Endodermal cell (in vitro differentiated cells): ENCODE measurements around the gene SRGN. TPM values are rescaled to one million over a fixed set of nuclear protein-coding genes. Genes with fewer than 3 reads are reported as not detected.

Experiments used
- DNase-seq: peaks from one replicate; pipeline ENCODE4 v3.0.0-alpha.2; 2017
- H3K27ac ChIP-seq: 2 replicates; pipeline ENCODE4 v1.5.1; 2013; ENCODE audit warnings: mild to moderate bottlenecking, low read depth, low read length, moderate library complexity
- H3K27me3 ChIP-seq: 2 replicates; pipeline ENCODE4 v1.6.1; 2013; ENCODE audit warnings: mild to moderate bottlenecking, low read length, moderate library complexity; ENCODE audit not compliant: insufficient read depth, control insufficient read depth, poor library complexity, severe bottlenecking
- H3K36me3 ChIP-seq: 2 replicates; pipeline ENCODE4 v1.7.0; 2013; ENCODE audit warnings: mild to moderate bottlenecking, low read length, moderate library complexity; ENCODE audit not compliant: control insufficient read depth, insufficient read depth
- H3K4me1 ChIP-seq: one replicate; pipeline ENCODE4 v1.7.0; 2013; ENCODE audit warnings: low read length; ENCODE audit not compliant: control insufficient read depth, insufficient read depth
- H3K4me3 ChIP-seq: 2 replicates; pipeline ENCODE4 v1.5.1; 2013; ENCODE audit warnings: mild to moderate bottlenecking, low read length, moderate library complexity
- H3K9ac ChIP-seq: 2 replicates; pipeline ENCODE4 v1.6.1; 2013; ENCODE audit warnings: mild to moderate bottlenecking, low read length, moderate library complexity; ENCODE audit not compliant: poor library complexity, severe bottlenecking; ENCODE audit errors: extremely low read depth
- H3K9me3 ChIP-seq: 2 replicates; pipeline ENCODE4 v1.6.1; 2013; ENCODE audit warnings: mild to moderate bottlenecking, low read length, moderate library complexity; ENCODE audit not compliant: control insufficient read depth
- H3K27ac Mint-ChIP-seq: 2 replicates; pipeline ENCODE4 v1.8.0; 2020; ENCODE audit warnings: mixed read lengths
- H3K27me3 Mint-ChIP-seq: 2 replicates; pipeline ENCODE4 v1.8.0; 2021; ENCODE audit warnings: mild to moderate bottlenecking, mixed read lengths; ENCODE audit not compliant: insufficient read depth
- H3K36me3 Mint-ChIP-seq: 2 replicates; pipeline ENCODE4 v1.8.0; 2020; ENCODE audit warnings: low read depth, mixed read lengths
- H3K4me1 Mint-ChIP-seq: 2 replicates; pipeline ENCODE4 v1.8.0; 2020; ENCODE audit warnings: mixed read lengths
- H3K4me3 Mint-ChIP-seq: 2 replicates; pipeline ENCODE4 v1.8.0; 2020; ENCODE audit warnings: mild to moderate bottlenecking, moderate library complexity, mixed read lengths
- H3K9me3 Mint-ChIP-seq: 2 replicates; pipeline ENCODE4 v1.8.0; 2020; ENCODE audit warnings: mild to moderate bottlenecking, mixed read lengths
- WGBS, 2 experiments: methylation state at CpG; one replicate each; pipeline versions ENCODE4 v1.1.5 to v1.1.7; 2013; ENCODE audit warnings: missing lambda C conversion rate in 2 of 2, mixed read lengths in 1 of 2; ENCODE audit not compliant: insufficient coverage in 1 of 2, insufficient read length in 1 of 2; 5-methylcytosine and 5-hydroxymethylcytosine counted together
- total RNA-seq, 2 donors: library from RNA; stranded (reverse); fragmentation: NEBNext Ultra II Directional in 1 of 2; extraction: Animal tissue kit (Norgen Biotek cat#: 25700) in 1 of 2; gene quantifications; 2 replicates in 1 of 2; 3 replicates in 1 of 2; pipeline ENCODE4 v1.2.1, GENCODE V29; 2021
- TF ChIP-seq, protein P1 (sequence below): fragments of 200-600 bp; sonication (generic); conservative IDR thresholded peaks from 2 replicates; pipeline ENCODE4 v1.5.0; 2021; ENCODE audit warnings: antibody characterized with exemption, mild to moderate bottlenecking

Gene SRGN
- total RNA-seq, 2 donors from 2014 or later: not detected

GRCh38 chr10:69052736-69053135, 35.2 kb upstream of the SRGN start:
- no peak overlapping the region for H3K9ac ChIP-seq
- Mint-ChIP-seq H3K27me3 (no peaks in the 10 kb centered on the region), H3K4me3 (no peak overlapping the region), H3K27ac (no peak overlapping the region), H3K36me3 (no peaks in the 10 kb centered on the region), H3K9me3 (no peaks in the 10 kb centered on the region), H3K4me1 (peaks cover 10% of the 10 kb centered on the region)
- 79 to 90% methylated on average over 5 to 6 of the region's 6 CpGs for WGBS, 2 experiments
- no peaks in the 10 kb centered on the region for H3K27me3 ChIP-seq
- TF ChIP-seq, protein P1, sequence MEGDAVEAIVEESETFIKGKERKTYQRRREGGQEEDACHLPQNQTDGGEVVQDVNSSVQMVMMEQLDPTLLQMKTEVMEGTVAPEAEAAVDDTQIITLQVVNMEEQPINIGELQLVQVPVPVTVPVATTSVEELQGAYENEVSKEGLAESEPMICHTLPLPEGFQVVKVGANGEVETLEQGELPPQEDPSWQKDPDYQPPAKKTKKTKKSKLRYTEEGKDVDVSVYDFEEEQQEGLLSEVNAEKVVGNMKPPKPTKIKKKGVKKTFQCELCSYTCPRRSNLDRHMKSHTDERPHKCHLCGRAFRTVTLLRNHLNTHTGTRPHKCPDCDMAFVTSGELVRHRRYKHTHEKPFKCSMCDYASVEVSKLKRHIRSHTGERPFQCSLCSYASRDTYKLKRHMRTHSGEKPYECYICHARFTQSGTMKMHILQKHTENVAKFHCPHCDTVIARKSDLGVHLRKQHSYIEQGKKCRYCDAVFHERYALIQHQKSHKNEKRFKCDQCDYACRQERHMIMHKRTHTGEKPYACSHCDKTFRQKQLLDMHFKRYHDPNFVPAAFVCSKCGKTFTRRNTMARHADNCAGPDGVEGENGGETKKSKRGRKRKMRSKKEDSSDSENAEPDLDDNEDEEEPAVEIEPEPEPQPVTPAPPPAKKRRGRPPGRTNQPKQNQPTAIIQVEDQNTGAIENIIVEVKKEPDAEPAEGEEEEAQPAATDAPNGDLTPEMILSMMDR: no peak
- H3K9me3 ChIP-seq: no peaks in the 10 kb centered on the region
- H3K4me3 ChIP-seq: no peak overlapping the region
- H3K27ac ChIP-seq: no peak overlapping the region
- H3K4me1 ChIP-seq: no peaks in the 10 kb centered on the region
- DNase-seq: no peak
- no peaks in the 10 kb centered on the region for H3K36me3 ChIP-seq

DNA sequence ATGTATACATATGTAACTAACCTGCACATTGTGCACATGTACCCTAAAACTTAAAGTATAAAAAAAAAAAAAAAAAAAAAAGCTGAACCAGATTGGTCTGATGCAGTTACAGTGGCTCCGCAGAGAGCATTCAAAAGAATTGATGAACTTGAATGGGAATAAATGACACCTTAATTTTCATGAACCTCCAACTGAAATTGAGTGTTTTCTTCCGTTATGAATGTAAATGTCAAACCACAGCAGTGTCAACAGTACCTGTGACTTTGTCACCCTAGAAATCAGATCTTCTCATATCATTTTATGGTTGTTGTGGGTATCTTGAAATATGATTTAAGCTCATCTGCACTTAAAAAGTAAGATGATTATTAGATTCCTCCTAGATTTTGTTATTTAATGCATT, 32.7 kb upstream of the SRGN start:
- no peaks in the 10 kb centered on the region for H3K9me3 ChIP-seq
- H3K4me3 ChIP-seq: no peak overlapping the region
- Mint-ChIP-seq H3K27ac (no peak overlapping the region), H3K27me3 (no peaks in the 10 kb centered on the region), H3K4me1 (peaks cover 10% of the 10 kb centered on the region), H3K9me3 (no peaks in the 10 kb centered on the region), H3K36me3 (no peaks in the 10 kb centered on the region), H3K4me3 (no peak overlapping the region)
- no peak for DNase-seq
- no peak overlapping the region for H3K27ac ChIP-seq
- no peaks in the 10 kb centered on the region for H3K36me3 ChIP-seq
- WGBS, 2 experiments: 93 to 95% methylated on average over 2 of the region's 2 CpGs
- H3K9ac ChIP-seq: no peak overlapping the region
- TF ChIP-seq, protein P1: no peak
- no peaks in the 10 kb centered on the region for H3K4me1 ChIP-seq
- H3K27me3 ChIP-seq: no peaks in the 10 kb centered on the region

GRCh38 chr10:69056129-69056528, 31.8 kb upstream of the SRGN start:
- Histone ChIP-seq H3K9me3 (no peaks in the 10 kb centered on the region), H3K27me3 (no peaks in the 10 kb centered on the region), H3K36me3 (no peaks in the 10 kb centered on the region), H3K4me1 (no peaks in the 10 kb centered on the region), H3K9ac (no peak overlapping the region), H3K4me3 (no peak overlapping the region), H3K27ac (no peak overlapping the region)
- Mint-ChIP-seq H3K9me3 (no peaks in the 10 kb centered on the region), H3K4me1 (peaks cover 10% of the 10 kb centered on the region), H3K36me3 (no peaks in the 10 kb centered on the region), H3K4me3 (no peak overlapping the region), H3K27me3 (no peaks in the 10 kb centered on the region), H3K27ac (no peak overlapping the region)
- TF ChIP-seq, protein P1: no peak
- no peak for DNase-seq
- 90% methylated on average over 3 to 7 of the region's 7 CpGs for WGBS, 2 experiments
